Peyer's patch (tissue), 4 donors: Measurements from ENCODE around the gene TNS3. TPM values are rescaled to one million over a fixed set of nuclear protein-coding genes. Genes with fewer than 3 reads are reported as not detected.
"Not testable (repeated sequence)": the region's sequence is repeated elsewhere in the genome, so short reads cannot be mapped to it uniquely, and the experiment has no call there.

Experiments used
- DNase-seq, 3 donors: peaks; one replicate each; pipeline ENCODE4 v3.0.0-alpha.2; 2017 to 2019
- H3K27ac ChIP-seq, 4 donors: fragments of 200-600 bp; sonication (generic); one replicate each; pipeline ENCODE4 v1.5.1; 2016 to 2019
- H3K27me3 ChIP-seq, 2 donors: fragments of 200-600 bp; sonication (generic); one replicate each; pipeline ENCODE4 v1.5.1; 2019
- H3K36me3 ChIP-seq, 3 donors: fragments of 200-600 bp; sonication (generic); one replicate each; pipeline ENCODE4 v1.5.1; 2016 to 2019
- H3K4me1 ChIP-seq, 4 donors: fragments of 200-600 bp; sonication (generic); one replicate each; pipeline ENCODE4 v1.5.1; 2016 to 2019
- H3K4me3 ChIP-seq, 4 donors: fragments of 200-600 bp; sonication (generic); 1 replicate in 3 of 4; 2 replicates in 1 of 4; pipeline ENCODE4 v1.5.1; 2016 to 2019; ENCODE audit warnings: mild to moderate bottlenecking in 1 of 4
- H3K9me3 ChIP-seq, 4 donors: fragments of 200-600 bp; sonication (generic); one replicate each; pipeline ENCODE4 v1.5.1; 2016 to 2019; ENCODE audit warnings: mild to moderate bottlenecking in 1 of 4
- POLR2A ChIP-seq, 2 donors: fragments of 450-650 bp; IDR thresholded peaks; one replicate each; pipeline ENCODE4 v1.5.1; 2017; ENCODE audit warnings: antibody characterized with exemption in 2 of 2, mild to moderate bottlenecking in 2 of 2, moderate library complexity in 2 of 2
- total RNA-seq, 4 donors: library from RNA; depleted of rRNA; stranded (reverse); fragments of >200 nt; gene quantifications; one replicate each; pipeline ENCODE4 v1.1.0, GENCODE V29; 2016
- TF ChIP-seq, protein P1 (sequence below), 6 experiments: fragments of 450-650 bp in 4 of 6; fragments of 200-600 bp in 2 of 6; sonication (generic) in 1 of 6; IDR thresholded peaks; one replicate each; pipeline ENCODE4 v1.5.1; 2017 to 2019; ENCODE audit warnings: antibody characterized with exemption in 6 of 6, mild to moderate bottlenecking in 3 of 6, moderate library complexity in 1 of 6

The TNS3 gene
- total RNA-seq, 4 donors from 2014 or later: 79.5 to 157 (median 112) TPM

DNA sequence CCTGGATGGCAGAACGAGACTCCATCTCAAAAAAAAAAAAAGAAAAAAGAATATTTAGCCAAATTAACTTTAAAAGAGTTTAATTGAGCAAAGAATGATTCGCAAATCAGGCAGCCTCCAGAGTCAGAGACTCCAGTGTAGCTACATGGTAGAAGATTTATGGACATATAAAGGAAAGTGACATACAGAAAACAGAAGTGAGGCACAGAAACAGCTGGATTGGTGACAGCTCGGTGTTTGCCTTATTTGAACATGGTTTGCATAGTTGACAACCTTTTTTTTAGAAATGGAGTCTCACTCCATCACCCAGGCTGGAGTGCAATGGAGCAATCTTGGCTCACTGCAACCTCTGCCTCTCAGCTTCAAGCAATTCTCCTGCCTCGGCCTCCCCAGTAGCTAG lies 35.2 kb upstream of the TNS3 start:
- Histone ChIP-seq H3K4me3 (no peak overlapping the region), H3K9me3 (no peaks in the 10 kb centered on the region)
- no peak for DNase-seq

DNA sequence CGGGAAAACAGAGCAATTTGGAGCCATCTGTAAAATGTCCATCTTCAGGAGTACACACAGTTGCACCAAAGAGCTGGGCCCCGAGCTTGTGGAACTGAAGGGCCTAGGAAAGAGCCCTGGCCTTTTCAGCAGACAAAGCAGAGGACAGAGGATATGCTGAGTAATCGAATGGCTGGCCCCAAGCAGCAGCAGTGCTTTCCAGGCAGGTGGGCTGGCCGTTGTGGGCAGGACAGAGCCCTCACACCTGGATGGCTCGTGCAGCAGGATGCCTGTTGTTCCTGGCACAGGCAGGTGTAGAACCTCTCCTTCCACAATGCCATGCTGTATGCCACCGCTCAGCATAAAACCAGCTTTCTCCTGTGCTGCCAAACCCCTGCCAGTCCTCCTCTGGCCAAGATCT lies 32.5 kb upstream of the TNS3 start:
- Histone ChIP-seq H3K36me3 (no peaks in the 10 kb centered on the region), H3K27ac (no peak overlapping the region), H3K27me3 (no peaks in the 10 kb centered on the region), H3K9me3 (no peaks in the 10 kb centered on the region), H3K4me3 (no peak overlapping the region), H3K4me1 (peaks cover 0 to 20% (median 0%) of the 10 kb centered on the region in 4 donors)
- DNase-seq: no peak
- TF ChIP-seq, protein P1, sequence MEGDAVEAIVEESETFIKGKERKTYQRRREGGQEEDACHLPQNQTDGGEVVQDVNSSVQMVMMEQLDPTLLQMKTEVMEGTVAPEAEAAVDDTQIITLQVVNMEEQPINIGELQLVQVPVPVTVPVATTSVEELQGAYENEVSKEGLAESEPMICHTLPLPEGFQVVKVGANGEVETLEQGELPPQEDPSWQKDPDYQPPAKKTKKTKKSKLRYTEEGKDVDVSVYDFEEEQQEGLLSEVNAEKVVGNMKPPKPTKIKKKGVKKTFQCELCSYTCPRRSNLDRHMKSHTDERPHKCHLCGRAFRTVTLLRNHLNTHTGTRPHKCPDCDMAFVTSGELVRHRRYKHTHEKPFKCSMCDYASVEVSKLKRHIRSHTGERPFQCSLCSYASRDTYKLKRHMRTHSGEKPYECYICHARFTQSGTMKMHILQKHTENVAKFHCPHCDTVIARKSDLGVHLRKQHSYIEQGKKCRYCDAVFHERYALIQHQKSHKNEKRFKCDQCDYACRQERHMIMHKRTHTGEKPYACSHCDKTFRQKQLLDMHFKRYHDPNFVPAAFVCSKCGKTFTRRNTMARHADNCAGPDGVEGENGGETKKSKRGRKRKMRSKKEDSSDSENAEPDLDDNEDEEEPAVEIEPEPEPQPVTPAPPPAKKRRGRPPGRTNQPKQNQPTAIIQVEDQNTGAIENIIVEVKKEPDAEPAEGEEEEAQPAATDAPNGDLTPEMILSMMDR (IDR thresholded peaks at IDR 0.05): no peak
- TF ChIP-seq POLR2A (IDR thresholded peaks at IDR 0.05): no peak

More for the DNA sequence above, 35.2 kb upstream of the TNS3 start:
- H3K27ac ChIP-seq: no peak overlapping the region
- TF ChIP-seq, protein P1 (IDR thresholded peaks at IDR 0.05): no peak
- TF ChIP-seq POLR2A (IDR thresholded peaks at IDR 0.05): no peak
- H3K27me3 ChIP-seq: no peaks in the 10 kb centered on the region
- no peaks in the 10 kb centered on the region for H3K36me3 ChIP-seq
- H3K4me1 ChIP-seq: peaks cover 0 to under 1% (median 0%) of the 10 kb centered on the region in 4 donors

GRCh38 chr7:47611045-47611511 lies 29.2 kb upstream of the TNS3 start:
- Histone ChIP-seq H3K27me3 (no peaks in the 10 kb centered on the region), H3K27ac (peak overlapping the region; percentile 49 to 78 (median 58)), H3K4me3 (no peak overlapping the region), H3K4me1 (peaks cover 0 to 20% (median 0%) of the 10 kb centered on the region in 4 donors), H3K36me3 (no peaks in the 10 kb centered on the region), H3K9me3 (no peaks in the 10 kb centered on the region)
- TF ChIP-seq POLR2A (IDR thresholded peaks at IDR 0.05): no peak
- TF ChIP-seq, protein P1 (IDR thresholded peaks at IDR 0.05): peak in 3 of 6 experiments; percentile 44 to 56 (median 48)
- peak in 2 of 3 donors; percentile 71 to 79 for DNase-seq

- TF ChIP-seq, protein P1 (IDR thresholded peaks at IDR 0.05): no peak
- no peak for TF ChIP-seq POLR2A (IDR thresholded peaks at IDR 0.05)
- DNase-seq: no peak
Measured at GRCh38 chr7:47610506-47611044, 28.7 kb upstream of the TNS3 start.

DNA sequence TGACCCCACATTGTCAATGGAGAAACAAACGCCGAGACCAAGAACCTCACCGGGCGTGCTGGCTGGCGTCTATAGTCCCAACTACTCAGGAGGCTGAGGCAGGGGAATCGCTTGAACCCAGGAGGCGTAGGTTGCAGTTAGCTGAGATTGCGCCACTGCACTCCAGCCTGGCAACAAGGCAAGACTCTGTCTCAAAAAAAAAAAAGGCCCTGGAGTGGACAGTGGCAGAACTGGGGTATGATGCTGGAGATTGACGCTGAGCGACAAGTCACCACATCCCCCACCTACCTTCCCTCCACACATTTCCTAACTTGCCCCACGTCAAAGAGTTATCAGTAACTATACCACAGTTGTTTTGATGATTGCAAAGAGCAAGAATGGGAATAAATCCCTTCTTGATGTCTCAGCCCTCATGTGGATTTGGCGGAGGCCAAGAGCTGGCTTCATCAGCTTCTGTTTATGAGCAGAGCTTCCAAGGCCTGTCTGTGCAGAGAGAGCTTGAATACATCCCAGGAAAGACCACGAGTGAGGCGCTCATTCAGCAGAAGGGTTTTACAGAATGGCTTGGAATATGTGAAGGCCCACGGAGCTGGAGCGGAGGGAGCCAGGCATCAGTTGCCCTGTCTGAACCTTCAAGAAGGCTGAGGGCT lies 28.0 kb upstream of the TNS3 start:
- H3K4me3 ChIP-seq: no peak overlapping the region
- no peaks in the 10 kb centered on the region for H3K36me3 ChIP-seq
- DNase-seq: peak in 1 of 3 donors; percentile 55
- no peak for TF ChIP-seq POLR2A (IDR thresholded peaks at IDR 0.05)
- TF ChIP-seq, protein P1 (IDR thresholded peaks at IDR 0.05): no peak
- H3K9me3 ChIP-seq: no peaks in the 10 kb centered on the region
- no peaks in the 10 kb centered on the region for H3K27me3 ChIP-seq
- peak overlapping the region in 3 of 4 donors; percentile 53 to 78 (median 63) for H3K27ac ChIP-seq
- H3K4me1 ChIP-seq: peaks cover 0 to 28% (median 0%) of the 10 kb centered on the region in 4 donors

More at GRCh38 chr7:47610506-47611044, 28.7 kb upstream of the TNS3 start:
- no peaks in the 10 kb centered on the region for H3K36me3 ChIP-seq
- peak overlapping the region; percentile 49 to 78 (median 58) for H3K27ac ChIP-seq
- no peak overlapping the region for H3K4me3 ChIP-seq
- H3K9me3 ChIP-seq: no peaks in the 10 kb centered on the region
- H3K27me3 ChIP-seq: no peaks in the 10 kb centered on the region
- peaks cover 0 to 21% (median 0%) of the 10 kb centered on the region in 4 donors for H3K4me1 ChIP-seq

DNA sequence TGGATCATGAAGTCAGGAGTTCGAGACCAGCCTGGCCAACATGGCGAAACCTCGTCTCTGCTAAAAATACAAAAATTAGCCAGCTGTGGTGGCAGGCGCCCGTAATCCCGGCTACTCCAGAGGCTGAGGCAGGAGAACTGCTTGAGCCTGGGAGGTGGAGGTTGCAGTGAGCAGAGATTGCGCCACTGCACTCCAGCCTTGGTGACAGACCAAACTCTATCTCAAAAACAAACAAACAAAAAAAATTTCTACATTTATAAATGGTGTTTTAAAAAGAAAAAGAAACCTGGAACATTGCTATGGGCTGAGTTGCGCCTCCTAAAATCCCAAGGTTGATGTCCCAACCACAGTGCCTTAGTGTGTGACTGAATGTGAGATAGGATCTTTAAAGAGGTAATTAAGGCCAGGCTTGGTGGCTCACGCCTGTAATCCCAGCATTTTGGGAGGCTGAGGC lies 24.7 kb upstream of the TNS3 start:
- DNase-seq, H3K4me3 ChIP-seq, H3K36me3 ChIP-seq, H3K27me3 ChIP-seq, H3K9me3 ChIP-seq: not testable (repeated sequence)
- Histone ChIP-seq H3K4me1 (peaks cover 0 to 32% (median 2%) of the 10 kb centered on the region in 4 donors), H3K27ac (peak overlapping the region in 2 of 4 donors; percentile 7 to 42)
